ENCODE results near the gene TBC1D8B.
"Not testable (repeated sequence)": the region's sequence is repeated elsewhere in the genome, so short reads cannot be mapped to it uniquely, and the experiment has no call there.

Gene TBC1D8B

DNA sequence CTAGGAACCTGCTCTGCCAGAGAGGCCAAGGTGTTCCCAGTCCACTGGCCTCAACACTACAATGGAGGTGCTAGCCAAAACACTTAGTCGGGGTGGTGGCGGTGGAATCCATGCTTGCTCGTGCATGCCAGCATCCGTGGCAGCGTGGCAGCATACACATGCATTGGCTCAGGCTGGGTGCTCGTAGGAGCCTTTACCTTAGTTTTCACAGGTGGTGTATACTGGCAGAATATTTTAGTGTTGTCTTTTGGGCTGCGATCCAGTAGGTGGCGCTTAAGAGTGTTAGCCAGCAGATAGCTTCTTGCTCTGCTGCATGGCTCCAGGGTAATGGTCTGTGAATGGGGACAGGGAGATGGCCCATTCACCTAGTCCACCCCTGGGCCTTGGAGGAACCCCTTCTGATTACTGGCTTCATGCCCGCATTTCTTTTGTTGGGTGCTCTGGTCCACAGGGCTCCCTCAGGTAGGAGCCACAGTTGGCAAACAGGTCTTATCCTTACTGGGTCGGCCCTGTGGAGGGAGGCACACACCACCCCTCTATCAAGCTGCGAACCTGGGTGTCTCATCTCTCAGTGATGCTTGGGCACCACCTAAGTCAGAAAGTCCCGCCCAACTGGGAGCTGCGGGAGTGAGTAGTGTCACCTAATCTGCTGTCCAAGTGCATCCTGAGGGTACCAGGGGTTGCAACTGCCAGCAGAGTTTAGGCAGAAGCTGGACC lies 60.7 kb downstream of the TBC1D8B start:
- no peak overlapping the region for H3K9ac ChIP-seq (ENCODE audit: low read depth, low read length)
- H3K4me3 ChIP-seq (ENCODE audit: low read length) = no peak overlapping the region
- H3K4me1 ChIP-seq (ENCODE audit: insufficient read depth, low read length) = no peaks in the 10 kb centered on the region
- WGBS = 57% methylated on average over 13 of the region's 13 CpGs
- H3K9me3 ChIP-seq (ENCODE audit: insufficient read depth, low read depth, low read length) = no peaks in the 10 kb centered on the region
- H3K36me3 ChIP-seq (ENCODE audit: insufficient read depth, low read length) = no peaks in the 10 kb centered on the region
- no peaks in the 10 kb centered on the region for H3K27me3 ChIP-seq (ENCODE audit: insufficient read depth, low read length)
- H3K27ac ChIP-seq (ENCODE audit: low read depth, low read length) = no peak overlapping the region

DNA sequence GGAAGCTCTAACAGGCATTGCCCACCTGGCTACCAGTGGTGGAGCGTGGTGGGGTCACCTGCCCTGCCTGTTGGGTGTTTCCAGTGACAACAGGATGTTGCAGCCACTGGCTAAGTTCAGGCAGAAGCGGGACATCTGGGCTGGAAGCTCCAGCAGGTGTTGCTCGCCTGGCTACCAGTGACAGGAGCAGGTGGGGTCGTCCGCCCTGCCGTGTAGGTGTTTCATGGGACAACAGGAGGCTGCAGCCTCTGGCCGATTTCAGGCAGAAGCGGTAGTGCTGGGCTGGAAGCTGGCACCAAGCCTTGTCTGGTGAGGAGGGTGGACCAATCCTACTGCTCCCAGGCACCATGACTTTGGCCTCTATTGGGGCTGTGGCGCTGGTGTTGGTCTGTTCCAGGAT lies 61.2 kb downstream of the TBC1D8B start:
- no peak overlapping the region for H3K4me3 ChIP-seq (ENCODE audit: low read length)
- H3K36me3 ChIP-seq (ENCODE audit: insufficient read depth, low read length) = no peaks in the 10 kb centered on the region
- H3K27me3 ChIP-seq (ENCODE audit: insufficient read depth, low read length) = no peaks in the 10 kb centered on the region
- 91% methylated on average over 9 of the region's 9 CpGs for WGBS
- H3K9me3 ChIP-seq (ENCODE audit: insufficient read depth, low read depth, low read length) = no peaks in the 10 kb centered on the region
- no peak overlapping the region for H3K27ac ChIP-seq (ENCODE audit: low read depth, low read length)
- H3K4me1 ChIP-seq (ENCODE audit: insufficient read depth, low read length) = no peaks in the 10 kb centered on the region
- no peak overlapping the region for H3K9ac ChIP-seq (ENCODE audit: low read depth, low read length)

DNA sequence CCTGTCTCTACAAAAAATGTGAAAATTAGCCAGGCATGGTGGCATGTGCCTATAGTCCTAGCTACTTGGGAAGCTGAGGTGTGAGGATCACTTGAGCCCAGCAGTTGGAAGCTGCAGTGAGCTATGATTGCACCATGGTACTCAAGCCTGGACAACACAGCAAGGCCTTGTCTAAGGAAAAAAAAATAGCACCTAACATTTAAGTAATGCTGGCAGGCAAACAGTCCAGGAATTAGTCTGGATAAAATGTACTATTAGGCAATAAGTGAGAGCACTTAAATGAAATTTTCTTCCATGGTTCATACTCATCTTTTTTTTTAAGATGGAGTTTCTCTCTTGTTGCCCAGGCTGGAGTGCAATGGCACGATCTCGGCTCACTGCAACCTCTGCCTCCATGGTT lies 70.3 kb downstream of the TBC1D8B start:
- not testable (repeated sequence) for H3K27me3 ChIP-seq (ENCODE audit: insufficient read depth, low read length)
- WGBS = 93% methylated on average over 2 of the region's 2 CpGs

DNA sequence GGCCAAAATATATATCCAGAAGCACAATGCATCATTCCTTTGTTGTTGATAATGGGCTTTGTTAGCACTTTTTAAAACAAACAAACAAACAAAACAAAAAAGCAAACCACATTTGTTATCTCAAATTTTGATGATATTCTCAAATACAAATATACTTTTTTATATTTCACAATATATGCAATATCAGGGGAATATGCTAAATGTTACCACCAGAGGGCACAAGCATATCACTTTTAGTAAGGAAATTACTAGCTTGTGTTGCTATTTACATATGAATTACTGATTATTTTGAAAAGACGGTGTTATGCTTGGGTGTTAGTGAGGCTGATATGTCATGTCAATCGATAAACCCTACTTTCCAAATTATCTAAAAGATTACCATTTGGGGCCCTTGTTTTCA lies 71.6 kb downstream of the TBC1D8B start:
- Histone ChIP-seq H3K9ac (ENCODE audit: low read depth, low read length) (no peak overlapping the region), H3K4me1 (ENCODE audit: insufficient read depth, low read length) (no peaks in the 10 kb centered on the region), H3K4me3 (ENCODE audit: low read length) (no peak overlapping the region), H3K27ac (ENCODE audit: low read depth, low read length) (no peak overlapping the region), H3K9me3 (ENCODE audit: insufficient read depth, low read depth, low read length) (no peaks in the 10 kb centered on the region), H3K27me3 (ENCODE audit: insufficient read depth, low read length) (no peaks in the 10 kb centered on the region), H3K36me3 (ENCODE audit: insufficient read depth, low read length) (no peaks in the 10 kb centered on the region)
- no CpG with 5 or more reads among the region's 2 CpGs for WGBS

More for the DNA sequence above, 70.3 kb downstream of the TBC1D8B start:
- not testable (repeated sequence) for H3K4me3 ChIP-seq (ENCODE audit: low read length); H3K36me3 ChIP-seq (ENCODE audit: insufficient read depth, low read length); H3K9ac ChIP-seq (ENCODE audit: low read depth, low read length); H3K9me3 ChIP-seq (ENCODE audit: insufficient read depth, low read depth, low read length); H3K4me1 ChIP-seq (ENCODE audit: insufficient read depth, low read length); H3K27ac ChIP-seq (ENCODE audit: low read depth, low read length)

DNA sequence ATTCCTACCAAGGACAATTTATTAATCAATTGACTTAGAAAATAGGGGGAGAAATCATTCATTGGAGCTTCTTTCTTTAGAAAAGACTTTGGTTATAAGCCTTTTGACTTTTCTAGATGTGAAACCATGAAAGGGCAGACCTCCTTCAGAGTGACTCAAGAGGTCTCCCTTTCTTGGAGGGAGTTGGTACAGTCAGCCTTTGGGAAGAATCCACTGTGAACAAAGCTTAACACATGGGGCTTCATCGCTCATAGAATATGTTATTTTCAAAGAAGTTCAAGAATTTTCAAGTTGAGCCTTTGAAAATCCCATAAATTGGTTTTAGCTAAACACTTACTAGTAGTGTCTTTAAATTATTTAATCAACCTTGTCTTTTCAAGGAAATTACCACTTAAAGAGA lies 72.7 kb downstream of the TBC1D8B start:
- Histone ChIP-seq H3K9ac (ENCODE audit: low read depth, low read length) (no peak overlapping the region), H3K4me1 (ENCODE audit: insufficient read depth, low read length) (no peaks in the 10 kb centered on the region), H3K36me3 (ENCODE audit: insufficient read depth, low read length) (no peaks in the 10 kb centered on the region), H3K4me3 (ENCODE audit: low read length) (no peak overlapping the region), H3K9me3 (ENCODE audit: insufficient read depth, low read depth, low read length) (no peaks in the 10 kb centered on the region), H3K27me3 (ENCODE audit: insufficient read depth, low read length) (no peaks in the 10 kb centered on the region), H3K27ac (ENCODE audit: low read depth, low read length) (no peak overlapping the region)
- no CpG with 5 or more reads among the region's 1 CpG for WGBS

DNA sequence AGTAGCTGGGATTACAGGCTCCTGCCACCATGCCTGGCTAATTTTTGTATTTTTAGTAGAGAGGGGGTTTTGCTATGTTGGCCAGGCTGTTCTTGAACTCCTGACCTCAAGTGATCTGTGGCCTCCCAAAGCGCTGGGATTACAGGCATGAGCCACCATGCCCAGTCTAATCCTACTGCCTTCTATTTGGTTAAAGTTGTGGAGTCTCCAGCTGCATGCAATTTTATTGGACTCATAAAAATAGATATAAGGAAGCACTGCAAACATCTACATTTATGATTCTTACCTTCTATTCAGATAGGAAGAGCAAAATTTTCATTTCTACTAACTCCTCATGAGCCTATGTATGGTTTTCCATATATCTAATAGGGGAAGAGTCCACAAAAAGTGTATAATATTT lies 87.0 kb downstream of the TBC1D8B start:
- H3K4me1 ChIP-seq (ENCODE audit: insufficient read depth, low read length) = no peaks in the 10 kb centered on the region
- H3K27ac ChIP-seq (ENCODE audit: low read depth, low read length) = no peak overlapping the region
- no peaks in the 10 kb centered on the region for H3K36me3 ChIP-seq (ENCODE audit: insufficient read depth, low read length)
- 100% methylated on average over 1 of the region's 1 CpG for WGBS
- no peak overlapping the region for H3K9ac ChIP-seq (ENCODE audit: low read depth, low read length)
- no peaks in the 10 kb centered on the region for H3K9me3 ChIP-seq (ENCODE audit: insufficient read depth, low read depth, low read length)
- no peaks in the 10 kb centered on the region for H3K27me3 ChIP-seq (ENCODE audit: insufficient read depth, low read length)
- no peak overlapping the region for H3K4me3 ChIP-seq (ENCODE audit: low read length)

DNA sequence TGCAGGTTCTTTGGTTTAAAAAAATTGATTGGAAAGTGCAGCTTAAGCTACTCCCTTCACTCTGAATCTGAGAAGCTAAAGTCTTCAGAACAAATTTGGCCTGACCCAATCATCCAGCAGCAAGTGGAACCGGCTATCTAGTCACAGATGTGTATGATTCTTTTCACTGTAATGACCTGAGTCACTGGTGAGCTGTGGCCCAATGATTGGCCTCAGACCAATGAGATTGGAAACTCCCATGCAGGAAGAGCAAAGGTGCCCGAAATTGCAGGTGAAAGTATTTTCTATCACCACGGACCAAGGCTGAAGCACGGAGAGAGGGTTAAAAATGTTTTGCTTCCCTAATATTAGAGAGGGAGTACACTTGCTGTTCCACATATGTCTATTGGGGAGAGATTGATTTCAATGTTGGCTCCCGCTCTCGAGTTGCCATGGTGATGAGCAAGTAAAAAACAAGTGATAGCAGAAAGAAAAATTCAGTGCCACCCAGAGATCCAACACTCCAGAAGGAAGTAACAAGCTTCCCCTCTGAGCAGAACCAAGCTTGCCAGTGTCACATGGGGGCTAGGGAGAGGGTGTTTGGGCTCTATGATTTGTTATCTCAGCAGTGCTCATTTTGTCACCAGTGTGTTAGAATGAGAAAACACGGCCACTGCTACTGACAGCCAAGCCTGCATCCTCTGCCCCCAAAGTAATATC lies 89.4 kb downstream of the TBC1D8B start:
- Histone ChIP-seq H3K27me3 (ENCODE audit: insufficient read depth, low read length) (no peaks in the 10 kb centered on the region), H3K4me1 (ENCODE audit: insufficient read depth, low read length) (no peaks in the 10 kb centered on the region), H3K9ac (ENCODE audit: low read depth, low read length) (no peak overlapping the region), H3K9me3 (ENCODE audit: insufficient read depth, low read depth, low read length) (no peaks in the 10 kb centered on the region), H3K4me3 (ENCODE audit: low read length) (no peak overlapping the region), H3K27ac (ENCODE audit: low read depth, low read length) (no peak overlapping the region), H3K36me3 (ENCODE audit: insufficient read depth, low read length) (no peaks in the 10 kb centered on the region)
- 88% methylated on average over 7 of the region's 7 CpGs for WGBS

DNA sequence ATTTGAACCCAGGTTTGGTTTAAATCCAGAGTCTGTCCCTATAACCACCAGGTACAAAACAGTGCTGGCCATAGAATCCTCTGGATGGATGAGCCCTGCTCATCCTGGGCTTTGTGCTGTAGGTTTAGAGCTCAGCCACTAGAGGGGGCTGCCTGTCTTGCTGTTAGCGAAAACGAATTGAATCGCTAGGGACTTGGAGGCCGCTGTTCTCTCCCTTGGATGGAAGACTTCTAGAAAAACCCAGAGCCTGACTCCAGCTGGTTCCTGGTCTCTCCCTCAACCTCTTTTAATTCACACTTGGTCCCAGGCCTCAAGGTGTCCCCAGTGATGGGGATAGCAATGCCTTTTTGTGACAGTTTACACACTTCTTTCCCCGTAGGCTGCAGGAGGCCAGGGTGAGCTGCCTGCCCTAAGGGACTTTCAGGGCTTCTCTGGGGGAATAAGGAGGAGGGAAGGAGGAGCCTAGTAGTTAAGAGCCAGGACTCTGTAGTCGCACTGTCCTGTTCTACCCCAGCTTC lies 92.0 kb downstream of the TBC1D8B start:
- Histone ChIP-seq H3K27me3 (ENCODE audit: insufficient read depth, low read length) (no peaks in the 10 kb centered on the region), H3K4me3 (ENCODE audit: low read length) (no peak overlapping the region), H3K9me3 (ENCODE audit: insufficient read depth, low read depth, low read length) (no peaks in the 10 kb centered on the region), H3K9ac (ENCODE audit: low read depth, low read length) (no peak overlapping the region), H3K4me1 (ENCODE audit: insufficient read depth, low read length) (no peaks in the 10 kb centered on the region), H3K36me3 (ENCODE audit: insufficient read depth, low read length) (no peaks in the 10 kb centered on the region), H3K27ac (ENCODE audit: low read depth, low read length) (no peak overlapping the region)
- WGBS = 11% methylated on average over 5 of the region's 6 CpGs

DNA sequence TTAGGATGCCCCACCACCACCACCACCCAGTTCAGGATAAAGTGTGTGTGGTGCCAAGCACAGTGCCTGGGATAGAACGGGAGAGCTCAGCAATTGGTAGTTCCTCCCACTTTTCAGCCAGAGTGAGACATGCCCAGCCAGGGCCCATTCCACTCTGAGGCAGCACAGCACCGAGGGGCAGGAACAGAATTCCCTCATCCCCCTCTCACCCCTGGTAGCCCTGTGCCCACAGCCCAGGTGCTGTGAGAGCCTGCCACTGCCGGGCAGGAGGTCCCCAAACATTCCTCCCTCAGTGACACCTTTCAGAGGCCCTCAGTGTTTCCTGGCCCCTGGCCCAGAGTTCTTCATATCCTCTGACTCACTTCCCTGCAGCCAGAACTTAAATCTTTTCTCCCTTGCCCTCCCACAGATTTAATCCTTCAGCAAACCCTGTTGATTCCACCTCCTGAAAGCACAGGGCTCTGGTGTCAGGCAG lies 92.5 kb downstream of the TBC1D8B start:
- H3K9ac ChIP-seq (ENCODE audit: low read depth, low read length) = no peak overlapping the region

DNA sequence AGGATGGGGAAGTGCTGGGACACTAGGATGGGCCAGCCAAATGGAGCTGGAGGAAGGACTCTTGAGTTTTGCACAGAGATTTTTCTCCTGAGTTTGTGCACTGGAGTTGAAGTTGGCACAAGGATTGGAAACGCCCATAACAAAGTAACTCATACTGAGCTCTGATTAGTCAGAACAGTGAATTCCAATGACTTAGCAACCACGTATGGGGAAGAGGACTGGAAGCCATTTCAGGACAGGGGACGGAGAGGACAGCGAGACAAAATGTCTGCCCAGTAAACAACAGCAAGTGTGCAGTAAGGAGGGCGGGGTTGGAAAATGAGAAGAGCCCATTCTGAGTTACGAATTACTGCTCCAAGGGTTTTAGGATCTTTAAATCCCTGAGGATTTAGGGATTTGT lies 94.8 kb downstream of the TBC1D8B start:
- no peak overlapping the region for H3K9ac ChIP-seq (ENCODE audit: low read depth, low read length)
- H3K4me3 ChIP-seq (ENCODE audit: low read length) = no peak overlapping the region
- H3K27me3 ChIP-seq (ENCODE audit: insufficient read depth, low read length) = no peaks in the 10 kb centered on the region
- no peaks in the 10 kb centered on the region for H3K9me3 ChIP-seq (ENCODE audit: insufficient read depth, low read depth, low read length)
- no peaks in the 10 kb centered on the region for H3K36me3 ChIP-seq (ENCODE audit: insufficient read depth, low read length)
- WGBS = 89% methylated on average over 5 of the region's 6 CpGs
- H3K4me1 ChIP-seq (ENCODE audit: insufficient read depth, low read length) = no peaks in the 10 kb centered on the region
- no peak overlapping the region for H3K27ac ChIP-seq (ENCODE audit: low read depth, low read length)

More for the DNA sequence above, 92.5 kb downstream of the TBC1D8B start:
- Histone ChIP-seq H3K27me3 (ENCODE audit: insufficient read depth, low read length) (no peaks in the 10 kb centered on the region), H3K4me3 (ENCODE audit: low read length) (no peak overlapping the region), H3K36me3 (ENCODE audit: insufficient read depth, low read length) (no peaks in the 10 kb centered on the region), H3K27ac (ENCODE audit: low read depth, low read length) (no peak overlapping the region), H3K4me1 (ENCODE audit: insufficient read depth, low read length) (no peaks in the 10 kb centered on the region), H3K9me3 (ENCODE audit: insufficient read depth, low read depth, low read length) (no peaks in the 10 kb centered on the region)
- 71% methylated on average over 3 of the region's 3 CpGs for WGBS

DNA sequence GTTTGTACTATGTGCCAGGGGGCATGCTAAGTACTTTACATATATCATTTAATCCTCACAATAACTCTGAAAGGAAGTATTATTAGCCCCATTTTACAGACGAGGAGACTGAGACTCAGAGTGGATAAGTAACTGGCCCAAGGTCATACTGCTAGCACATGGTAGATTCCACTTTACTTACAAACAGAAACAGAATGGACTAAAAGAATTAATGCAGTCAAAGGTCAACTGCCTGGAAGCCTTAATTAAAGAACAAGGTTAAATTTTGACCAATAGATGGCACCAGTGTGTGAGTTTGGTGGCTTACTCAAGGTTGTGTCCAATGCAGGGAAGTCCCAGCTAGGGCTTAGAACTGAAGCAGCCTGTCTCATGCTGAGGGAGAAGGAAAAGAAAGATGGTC lies 96.0 kb downstream of the TBC1D8B start:
- Histone ChIP-seq H3K27me3 (ENCODE audit: insufficient read depth, low read length) (no peaks in the 10 kb centered on the region), H3K9me3 (ENCODE audit: insufficient read depth, low read depth, low read length) (no peaks in the 10 kb centered on the region), H3K27ac (ENCODE audit: low read depth, low read length) (no peak overlapping the region), H3K4me3 (ENCODE audit: low read length) (no peak overlapping the region), H3K36me3 (ENCODE audit: insufficient read depth, low read length) (no peaks in the 10 kb centered on the region), H3K9ac (ENCODE audit: low read depth, low read length) (no peak overlapping the region), H3K4me1 (ENCODE audit: insufficient read depth, low read length) (no peaks in the 10 kb centered on the region)
- 56% methylated on average over 1 of the region's 1 CpG for WGBS

All from HUES64 (cell line).